Adrenal gland (tissue), 12 donors: ENCODE results near the gene PRPF6. TPM values are rescaled to one million over a fixed set of nuclear protein-coding genes. Genes with fewer than 3 reads are reported as not detected.
A peak's percentile ranks its signal among the peaks of the same experiment; 100 is the strongest.

ENCODE experiments used
- DNase-seq, 7 donors: peaks; one replicate each; pipeline ENCODE4 v3.0.0-alpha.2; 2019 to 2020
- H3K27ac ChIP-seq, 5 donors: fragments of 200-600 bp; sonication (generic) in 4 of 5; 1 replicate in 3 of 5; 2 replicates in 2 of 5; pipeline versions ENCODE4 v1.5.1 to v1.8.0; 2016 to 2020; ENCODE audit warnings: mild to moderate bottlenecking in 1 of 5
- H3K27me3 ChIP-seq: fragments of 200-600 bp; 2 replicates; pipeline ENCODE4 v1.8.0; 2021
- H3K36me3 ChIP-seq, 2 donors: fragments of 200-600 bp; replicated peaks in 1 of 2; 1 replicate in 1 of 2; 2 replicates in 1 of 2; pipeline versions ENCODE4 v1.5.1 to v1.8.0; 2018 to 2022
- H3K4me1 ChIP-seq, 2 donors: fragments of 200-600 bp; replicated peaks in 1 of 2; 1 replicate in 1 of 2; 2 replicates in 1 of 2; pipeline versions ENCODE4 v1.5.1 to v1.8.0; 2018 to 2021
- H3K4me3 ChIP-seq, 4 donors: fragments of 200-600 bp; sonication (generic) in 3 of 4; one replicate each; pipeline ENCODE4 v1.5.1; 2016 to 2018
- H3K9me3 ChIP-seq, 3 donors: fragments of 200-600 bp; sonication (generic) in 1 of 3; replicated peaks in 1 of 3; 1 replicate in 2 of 3; 2 replicates in 1 of 3; pipeline versions ENCODE4 v1.5.1 to v1.8.0; 2016 to 2021
- CTCF ChIP-seq, 6 experiments: fragments of 450-650 bp in 4 of 6; fragments of 200-600 bp in 2 of 6; sonication (generic) in 1 of 6; IDR thresholded peaks; 1 replicate in 5 of 6; 2 replicates in 1 of 6; pipeline versions ENCODE4 v1.5.1 to v1.8.0; 2016 to 2021; ENCODE audit warnings: antibody characterized with exemption in 6 of 6, mild to moderate bottlenecking in 2 of 6, moderate library complexity in 1 of 6
- POLR2A ChIP-seq, 2 donors: fragments of 450-650 bp; IDR thresholded peaks; one replicate each; pipeline ENCODE4 v1.6.1; 2017; ENCODE audit warnings: antibody characterized with exemption in 2 of 2, mild to moderate bottlenecking in 2 of 2, moderate library complexity in 1 of 2
- WGBS, 4 donors: extraction: QIAGEN DNeasy Blood & Tissue Kit in 2 of 4; methylation state at CpG; one replicate each; pipeline versions ENCODE4 v1.1.5 to v1.1.7; 2013 to 2017; 5-methylcytosine and 5-hydroxymethylcytosine counted together
- intact Hi-C, 2 donors: fragments of 100-400 bp; cut with DNase I; formaldehyde crosslinking; loops; one replicate each; pipeline versions ENCODE4 v1.14.1 to v1.15.0; 2022 to 2023
- polyA plus RNA-seq, 3 donors: library from polyadenylated mRNA; stranded (reverse); fragments of 200-250 nt in 2 of 3; fragments of 350-450 nt in 1 of 3; fragmentation: Illumina TruSeq in 1 of 3; extraction: RNeasy Lipid Tissue Mini Kit (QIAGEN cat#74804) in 1 of 3; gene quantifications; one replicate each; pipeline ENCODE4 v1.2.3, GENCODE V29; 2013 to 2014
- total RNA-seq, 9 donors: library from RNA; depleted of rRNA in 4 of 9; stranded (reverse); fragments of >200 nt in 4 of 9; fragments of 120-200 nt in 1 of 9; fragmentation: NEBNext Ultra II Directional in 1 of 9; extraction: Animal tissue kit (Norgen Biotek cat#: 25700) in 1 of 9; gene quantifications; one replicate each; pipeline versions ENCODE4 v1.1.0 to v1.2.4, GENCODE V29; 2013 to 2023
- donor health status: healthy with polysubstance abuse.
- donor health status: Bipolar disorder and iron deficiency.
- donor health status: DM: yes; HTN: yes; CAD: no.
- donor health status: DM: no; HTN: no; CAD: no.
- donor health status: DM: no; HTN: no; CAD: no.
- donor health status: DM: yes; HTN: yes; CAD: no.

The PRPF6 gene
- total and polyA plus RNA-seq, 12 donors = 48.3 to 73.9 (median 55.3) TPM

- Histone ChIP-seq H3K27ac (peak overlapping the region in 4 of 5 donors; percentile 7 to 80 (median 26)), H3K27me3 (peaks cover 62% of the 10 kb centered on the region), H3K4me1 (no peaks in the 10 kb centered on the region), H3K4me3 (no peak overlapping the region), H3K36me3 (no peaks in the 10 kb centered on the region), H3K9me3 (no peaks in the 10 kb centered on the region)
- 72 to 82% (median 72%) methylated on average over 12 to 15 of the region's 15 CpGs for WGBS, 4 donors
- intact Hi-C loops = no loop called here
- peak in 5 of 7 donors; percentile 42 to 79 (median 52) for DNase-seq
- TF ChIP-seq POLR2A (IDR thresholded peaks at IDR 0.05) = peak in 1 of 2 donors; percentile 10
- no peak for TF ChIP-seq CTCF (IDR thresholded peaks at IDR 0.05)
Observed at GRCh38 chr20:64051561-64052325, 70.8 kb downstream of the PRPF6 start.

GRCh38 chr20:64052326-64052722 lies 71.4 kb downstream of the PRPF6 start:
- TF ChIP-seq POLR2A (IDR thresholded peaks at IDR 0.05) (no peak), CTCF (IDR thresholded peaks at IDR 0.05) (no peak)
- Histone ChIP-seq H3K27ac (peak overlapping the region in 4 of 5 donors; percentile 7 to 80 (median 20)), H3K4me3 (no peak overlapping the region), H3K27me3 (peaks cover 58% of the 10 kb centered on the region), H3K9me3 (no peaks in the 10 kb centered on the region), H3K36me3 (no peaks in the 10 kb centered on the region), H3K4me1 (no peaks in the 10 kb centered on the region)
- no peak for DNase-seq
- intact Hi-C loops = no loop called here
- 60 to 87% (median 73%) methylated on average over 1 to 10 of the region's 10 CpGs for WGBS, 4 donors

- no peak for DNase-seq
- Histone ChIP-seq H3K27ac (peak overlapping the region in 1 of 5 donors; percentile 80), H3K36me3 (no peaks in the 10 kb centered on the region), H3K9me3 (no peaks in the 10 kb centered on the region), H3K4me1 (no peaks in the 10 kb centered on the region), H3K4me3 (no peak overlapping the region), H3K27me3 (peaks cover 49% of the 10 kb centered on the region)
- WGBS, 4 donors = 71 to 80% (median 78%) methylated on average over 23 to 33 of the region's 33 CpGs
- no peak for TF ChIP-seq POLR2A (IDR thresholded peaks at IDR 0.05)
- TF ChIP-seq CTCF (IDR thresholded peaks at IDR 0.05) = no peak
- intact Hi-C loops = no loop called here
Observed at GRCh38 chr20:64052987-64053840, 72.3 kb downstream of the PRPF6 start.
